ENCODE measurements around the gene CFAP65. TPM values are rescaled to one million over a fixed set of nuclear protein-coding genes. Genes with fewer than 3 reads are reported as not detected.

The CFAP65 gene
- total and polyA plus RNA-seq, 2 of the 13 experiments (the other 11 are each of a cell fraction or from before 2014, with no cell fraction given) = 0.05 TPM; not detected in 1

- TF ChIP-seq CEBPZ (IDR thresholded peaks at IDR 0.05; ENCODE audit: low read length) (no peak), ZNF746 (CRISPR knock-in tag; IDR thresholded peaks at IDR 0.05) (peak; percentile 99), ZBTB10 (CRISPR knock-in tag; IDR thresholded peaks at IDR 0.05; ENCODE audit: borderline replicate concordance) (0 out of 2 replicates have a peak, but pooled peaks have one; percentile 13), HHEX (CRISPR knock-in tag; IDR thresholded peaks at IDR 0.05) (peak; percentile 85), MAFF (IDR thresholded peaks at IDR 0.05; ENCODE audit: low read depth, low read length) (no peak), GABPB1 (CRISPR knock-in tag; IDR thresholded peaks at IDR 0.05) (peak; percentile 60), TARDBP (CRISPR knock-in tag; IDR thresholded peaks at IDR 0.05) (peak; percentile 78), NFATC3 (CRISPR knock-in tag; IDR thresholded peaks at IDR 0.05) (no peak), ZSCAN25 (CRISPR knock-in tag; IDR thresholded peaks at IDR 0.05) (peak; percentile 59), RXRA (CRISPR knock-in tag; IDR thresholded peaks at IDR 0.05) (peak; percentile 42), SOX6 (IDR thresholded peaks at IDR 0.05) (no peak), SOX6 (CRISPR knock-in tag; IDR thresholded peaks at IDR 0.05) (peak; percentile 94), ZNF121 (CRISPR knock-in tag; IDR thresholded peaks at IDR 0.05) (peak; percentile 24; the same call in 1 of the 2 replicates), ZBTB26 (CRISPR knock-in tag; IDR thresholded peaks at IDR 0.05; ENCODE audit: borderline replicate concordance) (0 out of 2 replicates have a peak, but pooled peaks have one; percentile 17)
- TF ChIP-seq, protein P1, sequence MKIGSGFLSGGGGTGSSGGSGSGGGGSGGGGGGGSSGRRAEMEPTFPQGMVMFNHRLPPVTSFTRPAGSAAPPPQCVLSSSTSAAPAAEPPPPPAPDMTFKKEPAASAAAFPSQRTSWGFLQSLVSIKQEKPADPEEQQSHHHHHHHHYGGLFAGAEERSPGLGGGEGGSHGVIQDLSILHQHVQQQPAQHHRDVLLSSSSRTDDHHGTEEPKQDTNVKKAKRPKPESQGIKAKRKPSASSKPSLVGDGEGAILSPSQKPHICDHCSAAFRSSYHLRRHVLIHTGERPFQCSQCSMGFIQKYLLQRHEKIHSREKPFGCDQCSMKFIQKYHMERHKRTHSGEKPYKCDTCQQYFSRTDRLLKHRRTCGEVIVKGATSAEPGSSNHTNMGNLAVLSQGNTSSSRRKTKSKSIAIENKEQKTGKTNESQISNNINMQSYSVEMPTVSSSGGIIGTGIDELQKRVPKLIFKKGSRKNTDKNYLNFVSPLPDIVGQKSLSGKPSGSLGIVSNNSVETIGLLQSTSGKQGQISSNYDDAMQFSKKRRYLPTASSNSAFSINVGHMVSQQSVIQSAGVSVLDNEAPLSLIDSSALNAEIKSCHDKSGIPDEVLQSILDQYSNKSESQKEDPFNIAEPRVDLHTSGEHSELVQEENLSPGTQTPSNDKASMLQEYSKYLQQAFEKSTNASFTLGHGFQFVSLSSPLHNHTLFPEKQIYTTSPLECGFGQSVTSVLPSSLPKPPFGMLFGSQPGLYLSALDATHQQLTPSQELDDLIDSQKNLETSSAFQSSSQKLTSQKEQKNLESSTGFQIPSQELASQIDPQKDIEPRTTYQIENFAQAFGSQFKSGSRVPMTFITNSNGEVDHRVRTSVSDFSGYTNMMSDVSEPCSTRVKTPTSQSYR (CRISPR knock-in tag; IDR thresholded peaks at IDR 0.05; ENCODE audit: borderline replicate concordance) = peak; percentile 95
- TF ChIP-seq, protein P2, sequence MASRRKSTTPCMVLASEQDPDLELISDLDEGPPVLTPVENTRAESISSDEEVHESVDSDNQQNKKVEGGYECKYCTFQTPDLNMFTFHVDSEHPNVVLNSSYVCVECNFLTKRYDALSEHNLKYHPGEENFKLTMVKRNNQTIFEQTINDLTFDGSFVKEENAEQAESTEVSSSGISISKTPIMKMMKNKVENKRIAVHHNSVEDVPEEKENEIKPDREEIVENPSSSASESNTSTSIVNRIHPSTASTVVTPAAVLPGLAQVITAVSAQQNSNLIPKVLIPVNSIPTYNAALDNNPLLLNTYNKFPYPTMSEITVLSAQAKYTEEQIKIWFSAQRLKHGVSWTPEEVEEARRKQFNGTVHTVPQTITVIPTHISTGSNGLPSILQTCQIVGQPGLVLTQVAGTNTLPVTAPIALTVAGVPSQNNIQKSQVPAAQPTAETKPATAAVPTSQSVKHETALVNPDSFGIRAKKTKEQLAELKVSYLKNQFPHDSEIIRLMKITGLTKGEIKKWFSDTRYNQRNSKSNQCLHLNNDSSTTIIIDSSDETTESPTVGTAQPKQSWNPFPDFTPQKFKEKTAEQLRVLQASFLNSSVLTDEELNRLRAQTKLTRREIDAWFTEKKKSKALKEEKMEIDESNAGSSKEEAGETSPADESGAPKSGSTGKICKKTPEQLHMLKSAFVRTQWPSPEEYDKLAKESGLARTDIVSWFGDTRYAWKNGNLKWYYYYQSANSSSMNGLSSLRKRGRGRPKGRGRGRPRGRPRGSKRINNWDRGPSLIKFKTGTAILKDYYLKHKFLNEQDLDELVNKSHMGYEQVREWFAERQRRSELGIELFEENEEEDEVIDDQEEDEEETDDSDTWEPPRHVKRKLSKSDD (CRISPR knock-in tag; IDR thresholded peaks at IDR 0.05; ENCODE audit: low read depth) = peak; percentile 87
Observed at GRCh38 chr2:219001577-219002394, 39.5 kb downstream of the CFAP65 start (continued).

All from HepG2 (cell line).